ENCODE data around the gene RANBP17.

- TF ChIP-seq POLR2A (IDR thresholded peaks at IDR 0.05) (no peak), CTCF (IDR thresholded peaks at IDR 0.05) (no peak)
These were observed 296.8 kb downstream of the RANBP17 start for GRCh38 chr5:171158581-171158980.
